ENCODE measurements around the gene EPHB1. TPM values are rescaled to one million over a fixed set of nuclear protein-coding genes. Genes with fewer than 3 reads are reported as not detected.

Gene EPHB1
- total RNA-seq, 1 experiment from 2014 or later, result 7.0 TPM

- ChIA-PET POLR2A (no interaction called here), CTCF (no interaction called here)
- no peak overlapping the region for H3K4me3 Mint-ChIP-seq
- peaks cover 5% of the 10 kb centered on the region for H3K9me3 Mint-ChIP-seq
- DNase-seq (ENCODE audit: low spot score), result no peak
- no peaks in the 10 kb centered on the region for H3K36me3 Mint-ChIP-seq
- TF ChIP-seq SOX15 (CRISPR knock-in tag; IDR thresholded peaks at IDR 0.05), result no peak
- TF ChIP-seq PREB (CRISPR knock-in tag; IDR thresholded peaks at IDR 0.05; ENCODE audit: borderline replicate concordance), result no peak
- no peak for TF ChIP-seq ATF3 (CRISPR knock-in tag; conservative IDR thresholded peaks at IDR 0.05)
- no peak for TF ChIP-seq GTF2I (CRISPR knock-in tag; conservative IDR thresholded peaks at IDR 0.05)
- TF ChIP-seq ELF4 (CRISPR knock-in tag; IDR thresholded peaks at IDR 0.05; ENCODE audit: low read depth), result no peak
- no peak for TF ChIP-seq ZNF232 (CRISPR knock-in tag; IDR thresholded peaks at IDR 0.05)
- no peak for TF ChIP-seq MXD4 (CRISPR knock-in tag; IDR thresholded peaks at IDR 0.05; ENCODE audit: borderline replicate concordance)
- TF ChIP-seq IRF1 (CRISPR knock-in tag; IDR thresholded peaks at IDR 0.05), result no peak
- TF ChIP-seq ZNF423 (CRISPR knock-in tag; IDR thresholded peaks at IDR 0.05), result no peak
- TF ChIP-seq AFF4 (CRISPR knock-in tag; IDR thresholded peaks at IDR 0.05; ENCODE audit: borderline replicate concordance), result no peak
- no peak for TF ChIP-seq MYBL2 (CRISPR knock-in tag; IDR thresholded peaks at IDR 0.05)
- TF ChIP-seq RORB (CRISPR knock-in tag; IDR thresholded peaks at IDR 0.05), result no peak
- no peak for TF ChIP-seq IRF2 (CRISPR knock-in tag; IDR thresholded peaks at IDR 0.05; ENCODE audit: borderline replicate concordance, low read depth)
- TF ChIP-seq ZNF219 (CRISPR knock-in tag; IDR thresholded peaks at IDR 0.05; ENCODE audit: borderline replicate concordance), result no peak
- no peak for TF ChIP-seq ETV6 (CRISPR knock-in tag; IDR thresholded peaks at IDR 0.05)
- TF ChIP-seq, protein P1, sequence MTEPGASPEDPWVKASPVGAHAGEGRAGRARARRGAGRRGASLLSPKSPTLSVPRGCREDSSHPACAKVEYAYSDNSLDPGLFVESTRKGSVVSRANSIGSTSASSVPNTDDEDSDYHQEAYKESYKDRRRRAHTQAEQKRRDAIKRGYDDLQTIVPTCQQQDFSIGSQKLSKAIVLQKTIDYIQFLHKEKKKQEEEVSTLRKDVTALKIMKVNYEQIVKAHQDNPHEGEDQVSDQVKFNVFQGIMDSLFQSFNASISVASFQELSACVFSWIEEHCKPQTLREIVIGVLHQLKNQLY (CRISPR knock-in tag; IDR thresholded peaks at IDR 0.05), result no peak
- H3K27me3 Mint-ChIP-seq (ENCODE audit: low read depth), result no peaks in the 10 kb centered on the region
- no peak overlapping the region for H3K27ac Mint-ChIP-seq
- no peak for ATAC-seq
- no peaks in the 10 kb centered on the region for H3K4me1 Mint-ChIP-seq
Measured at GRCh38 chr3:134766290-134766689, 28.8 kb upstream of the EPHB1 start.

- H3K27me3 Mint-ChIP-seq (ENCODE audit: low read depth), result no peaks in the 10 kb centered on the region
- H3K4me1 Mint-ChIP-seq, result no peaks in the 10 kb centered on the region
- H3K4me3 Mint-ChIP-seq, result no peak overlapping the region
- DNase-seq (ENCODE audit: low spot score), result no peak
- H3K9me3 Mint-ChIP-seq, result peaks cover 5% of the 10 kb centered on the region
- CTCF ChIA-PET, result interaction anchor here (1.3 to 2.8 kb wide), 3 partner anchors 13 to 167 kb away, joined by 3 to 15 read pairs (median 4); partner anchors contain the start of gene EPHB1
- POLR2A ChIA-PET, result no interaction called here
- H3K27ac Mint-ChIP-seq, result no peak overlapping the region
- no peaks in the 10 kb centered on the region for H3K36me3 Mint-ChIP-seq
- TF ChIP-seq NR2C2 (CRISPR knock-in tag; IDR thresholded peaks at IDR 0.05) (no peak), OVOL2 (CRISPR knock-in tag; IDR thresholded peaks at IDR 0.05; ENCODE audit: borderline replicate concordance) (no peak), ATF6 (CRISPR knock-in tag; IDR thresholded peaks at IDR 0.05) (no peak)
- no peak for ATAC-seq
Measured at GRCh38 chr3:134768116-134768515, 26.9 kb upstream of the EPHB1 start.
